ENCODE results near the gene PXT1.
A peak's percentile ranks its signal among the peaks of the same experiment; 100 is the strongest.
"Not testable (repeated sequence)": the region's sequence is repeated elsewhere in the genome, so short reads cannot be mapped to it uniquely, and the experiment has no call there.

The PXT1 gene

GRCh38 chr6:36370638-36371037 lies 72.0 kb downstream of the PXT1 start:
- DNase-seq = no peak

DNA sequence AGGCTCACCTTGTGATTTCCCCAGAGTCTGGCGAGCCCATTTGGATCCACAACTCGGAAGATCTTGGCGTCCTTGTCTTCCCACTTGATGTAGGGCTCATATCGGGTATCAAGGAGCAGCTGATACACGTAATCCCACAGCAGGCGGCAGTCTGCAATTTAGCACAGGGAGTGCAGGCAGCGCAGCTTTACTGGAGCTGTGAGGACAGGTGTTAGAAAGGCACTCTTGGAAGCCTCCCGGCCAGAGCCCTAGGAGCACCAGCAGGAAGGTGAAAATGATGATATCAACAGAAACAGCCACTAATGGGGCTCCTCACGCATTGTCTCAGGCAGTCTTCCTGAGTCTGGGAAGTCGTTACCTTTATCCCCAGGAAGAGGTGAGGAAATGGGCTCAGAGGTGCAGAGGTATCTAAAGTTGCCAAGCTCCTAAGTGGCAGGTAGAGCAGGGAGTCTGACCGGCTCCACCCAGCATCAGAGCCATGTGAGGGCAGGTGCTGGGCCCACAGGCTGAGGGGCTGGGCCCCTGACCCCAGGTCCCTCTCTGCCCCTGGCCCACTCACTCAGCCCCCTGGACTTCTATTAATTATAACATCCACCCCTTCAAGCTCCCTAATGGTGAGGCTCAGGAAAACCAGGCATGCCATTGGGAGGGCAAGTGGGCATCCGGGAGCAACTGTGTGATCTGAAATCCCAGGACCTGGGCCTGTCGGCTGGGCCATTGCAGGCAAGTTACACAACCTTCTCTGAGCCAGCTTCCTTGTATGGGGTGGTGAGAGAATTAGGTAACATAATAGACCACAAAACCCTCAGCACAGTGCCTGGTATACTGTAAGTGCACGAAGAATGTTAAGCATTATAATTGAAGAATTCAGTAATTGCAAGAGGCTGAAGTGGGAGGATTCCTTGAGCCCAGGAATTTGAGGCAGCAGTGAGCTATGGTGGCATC lies 73.5 kb downstream of the PXT1 start:
- no peak for DNase-seq

DNA sequence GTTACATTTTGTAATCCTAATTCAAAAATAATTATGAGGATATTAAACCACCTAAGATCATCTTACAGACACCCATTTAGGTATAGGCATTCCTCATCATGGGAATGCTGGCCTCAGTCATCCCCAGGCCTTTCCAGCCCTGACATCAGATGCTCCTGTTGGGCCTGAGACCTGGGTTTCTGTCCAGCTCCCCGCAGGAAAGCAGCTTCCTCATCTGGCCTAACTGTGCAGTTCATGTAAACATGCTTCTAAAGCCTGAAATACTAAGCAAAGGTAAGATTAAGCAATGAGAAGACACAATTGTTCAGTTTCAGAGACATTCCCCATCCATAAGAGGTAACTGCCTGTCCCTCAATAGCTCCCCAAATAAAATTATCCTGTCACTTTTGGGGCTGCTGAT lies 74.2 kb downstream of the PXT1 start:
- no peak for DNase-seq

DNA sequence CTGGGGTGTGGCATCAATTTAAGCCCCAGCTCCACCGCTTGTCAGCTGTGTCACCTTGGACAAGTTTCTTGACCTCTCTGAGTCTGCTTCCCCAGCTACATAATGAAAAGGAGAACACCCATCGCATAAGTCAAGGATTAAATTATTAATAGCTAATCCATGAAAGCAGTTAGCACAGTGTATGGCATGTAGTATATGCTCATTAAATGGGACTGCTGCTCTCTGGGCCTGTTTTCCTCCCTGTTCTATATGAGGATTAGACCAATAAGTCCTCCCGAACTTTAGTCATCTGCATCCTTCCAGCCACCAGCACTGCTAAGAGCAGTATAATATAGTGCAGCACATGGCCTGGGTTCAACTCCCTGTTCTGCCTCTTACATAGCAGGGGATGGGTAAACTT lies 74.9 kb downstream of the PXT1 start:
- DNase-seq = no peak

GRCh38 chr6:36364669-36365479 lies 77.8 kb downstream of the PXT1 start:
- no peak for DNase-seq

DNA sequence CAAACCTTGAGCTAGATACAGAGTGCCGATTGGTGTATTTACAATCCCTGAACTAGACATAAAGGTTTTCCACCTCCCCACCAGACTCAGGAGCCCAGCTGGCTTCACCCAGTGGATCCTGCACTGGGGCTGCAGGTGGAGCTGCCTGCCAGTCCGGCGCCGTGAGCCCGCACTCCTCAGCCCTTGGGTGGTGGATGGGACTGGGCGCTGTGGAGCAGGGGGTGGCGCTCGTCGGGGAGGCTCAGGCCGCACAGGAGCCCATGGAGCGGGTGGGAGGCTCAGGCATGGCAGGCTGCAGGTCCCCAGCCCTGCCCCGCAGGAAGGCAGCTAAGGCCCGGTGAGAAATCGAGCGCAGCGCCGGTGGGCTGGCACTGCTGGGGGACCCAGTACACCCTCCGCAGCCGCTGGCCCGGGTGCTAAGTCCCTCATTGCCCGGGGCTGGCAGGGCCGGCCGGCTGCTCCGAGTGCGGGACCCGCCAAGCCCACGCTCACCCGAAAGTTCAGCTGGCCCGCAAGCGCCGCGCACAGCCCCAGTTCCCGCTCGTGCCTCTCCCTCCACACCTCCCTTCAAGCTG lies 78.5 kb downstream of the PXT1 start:
- DNase-seq = not testable (repeated sequence)

GRCh38 chr6:36363371-36363752 lies 79.3 kb downstream of the PXT1 start:
- not testable (repeated sequence) for DNase-seq

DNA sequence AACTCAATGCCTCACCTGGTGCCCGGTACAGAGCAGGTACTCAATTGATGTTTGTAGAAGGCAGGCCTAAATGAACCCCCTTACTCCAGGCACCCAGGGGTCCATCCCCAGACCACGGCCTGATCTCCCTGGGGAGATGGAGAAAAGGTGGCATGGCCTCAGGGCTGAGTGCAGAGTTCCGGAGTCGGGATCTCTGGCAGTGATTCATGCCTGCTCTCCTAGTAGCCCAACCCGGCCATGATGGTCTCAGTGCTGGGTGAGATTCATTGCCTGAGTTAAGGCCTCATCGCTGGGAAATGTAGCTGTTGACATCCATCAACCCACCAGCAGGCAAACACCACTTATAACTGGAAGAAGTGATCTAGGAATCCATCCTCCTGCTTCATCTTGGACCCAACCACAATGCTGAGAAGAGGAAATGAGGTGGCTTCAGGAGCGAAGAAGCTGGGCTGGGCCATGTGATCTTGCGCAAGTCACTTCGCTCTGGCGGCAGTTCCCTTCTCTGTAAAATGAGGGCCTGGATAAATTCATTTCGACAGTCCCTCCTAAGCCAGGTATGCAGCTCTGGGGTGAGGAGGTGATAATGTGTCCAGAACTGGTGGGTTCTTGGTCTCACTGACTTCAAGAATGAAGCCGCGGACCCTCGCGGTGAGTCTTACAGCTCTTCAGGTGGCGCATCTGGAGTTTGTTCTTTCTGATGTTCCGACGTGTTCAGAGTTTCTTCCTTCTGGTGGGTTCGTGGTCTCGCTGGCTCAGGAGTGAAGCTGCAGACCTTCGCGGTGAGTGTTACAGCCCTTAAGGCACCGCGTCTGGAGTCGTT lies 79.9 kb downstream of the PXT1 start:
- DNase-seq = no peak

GRCh38 chr6:36361071-36361470 lies 81.6 kb downstream of the PXT1 start:
- no peak for DNase-seq

DNA sequence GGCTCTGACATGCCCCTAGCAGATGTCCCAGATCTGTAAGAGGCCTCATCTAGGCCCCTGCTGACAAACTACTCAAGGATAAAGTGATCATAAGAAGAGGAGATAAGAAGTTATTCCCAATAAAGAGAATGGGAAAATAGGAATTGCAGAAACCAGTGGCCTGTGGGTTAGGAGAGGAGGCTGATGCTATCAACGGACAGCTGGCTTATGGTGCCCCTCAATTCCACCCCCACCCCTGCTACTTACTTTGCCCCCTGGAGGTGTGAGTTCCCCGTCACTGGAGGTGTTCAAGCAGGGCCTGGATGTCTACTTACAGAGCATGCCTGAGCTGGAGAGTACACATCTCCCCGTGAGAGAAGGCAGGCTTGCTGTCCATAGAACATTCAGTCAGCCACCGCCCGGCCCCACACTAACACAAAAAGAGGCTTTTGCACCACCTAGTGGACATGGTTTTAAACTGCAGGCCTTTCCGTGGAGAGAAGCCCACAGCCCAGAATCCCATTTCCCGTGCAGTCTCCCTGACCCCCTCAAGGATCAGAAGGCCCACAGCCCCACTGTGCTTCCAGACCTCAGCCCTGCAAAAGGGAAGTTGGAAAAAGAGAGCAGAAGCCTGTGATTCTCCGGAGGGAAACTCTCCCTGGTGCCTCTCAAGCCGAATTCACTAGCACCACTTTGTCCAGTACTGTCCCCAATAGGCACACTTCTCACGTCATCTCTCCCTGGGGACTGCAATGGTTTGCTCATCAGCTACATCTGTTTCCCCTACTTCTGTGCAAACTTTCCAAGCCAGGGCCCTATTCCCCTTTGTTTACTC lies 82.2 kb downstream of the PXT1 start:
- DNase-seq = peak in 50 of 56 donors; percentile 10 to 86 (median 62)

- DNase-seq = peak in 42 of 56 donors; percentile 7 to 82 (median 42)
Observed at GRCh38 chr6:36358226-36358915, 84.3 kb downstream of the PXT1 start.

DNA sequence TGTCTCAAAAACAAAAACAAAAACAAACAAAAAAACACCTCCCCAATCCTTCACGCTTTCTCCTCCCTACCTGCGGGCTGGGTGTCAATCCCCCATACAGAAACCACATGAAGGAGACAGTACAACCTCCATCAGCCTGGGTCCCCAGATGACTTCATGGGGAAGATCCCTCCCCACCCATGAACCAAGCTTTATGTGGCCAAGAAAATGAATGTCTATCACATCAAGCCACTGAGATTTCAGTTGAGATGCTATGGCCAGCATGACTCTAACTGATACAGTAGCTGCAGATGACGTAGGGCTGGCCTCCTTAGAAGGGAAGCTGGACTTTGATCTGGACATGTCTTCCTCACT lies 84.8 kb downstream of the PXT1 start:
- peak in 2 of 56 donors; percentile 43 for DNase-seq

- no peak for DNase-seq
Observed at GRCh38 chr6:36355819-36356218, 86.8 kb downstream of the PXT1 start.

DNA sequence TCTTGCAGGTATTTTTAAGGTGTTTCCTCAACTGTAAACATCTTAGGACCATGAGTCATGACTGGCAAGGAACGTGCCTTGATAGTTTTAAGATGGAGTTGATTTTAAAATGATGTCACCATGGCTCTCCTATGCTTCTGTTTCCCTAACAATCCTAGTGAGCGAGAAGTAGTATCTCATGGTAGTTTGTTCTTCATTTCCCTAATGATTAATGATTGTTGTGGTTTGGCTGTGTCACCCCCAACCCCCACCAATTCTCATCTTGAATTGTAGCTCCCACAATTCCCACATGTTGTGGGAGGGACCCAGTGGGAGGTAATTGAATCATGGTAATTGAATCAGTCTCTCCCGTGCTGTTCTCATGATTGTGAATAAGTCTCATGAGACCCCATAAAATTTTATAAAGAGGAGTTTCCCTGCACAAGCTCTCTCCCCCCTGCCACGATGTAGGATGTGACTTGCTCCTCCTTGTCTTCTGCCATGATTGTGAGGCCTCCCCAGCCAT lies 89.2 kb downstream of the PXT1 start:
- peak in 1 of 56 donors; percentile 9 for DNase-seq

DNA sequence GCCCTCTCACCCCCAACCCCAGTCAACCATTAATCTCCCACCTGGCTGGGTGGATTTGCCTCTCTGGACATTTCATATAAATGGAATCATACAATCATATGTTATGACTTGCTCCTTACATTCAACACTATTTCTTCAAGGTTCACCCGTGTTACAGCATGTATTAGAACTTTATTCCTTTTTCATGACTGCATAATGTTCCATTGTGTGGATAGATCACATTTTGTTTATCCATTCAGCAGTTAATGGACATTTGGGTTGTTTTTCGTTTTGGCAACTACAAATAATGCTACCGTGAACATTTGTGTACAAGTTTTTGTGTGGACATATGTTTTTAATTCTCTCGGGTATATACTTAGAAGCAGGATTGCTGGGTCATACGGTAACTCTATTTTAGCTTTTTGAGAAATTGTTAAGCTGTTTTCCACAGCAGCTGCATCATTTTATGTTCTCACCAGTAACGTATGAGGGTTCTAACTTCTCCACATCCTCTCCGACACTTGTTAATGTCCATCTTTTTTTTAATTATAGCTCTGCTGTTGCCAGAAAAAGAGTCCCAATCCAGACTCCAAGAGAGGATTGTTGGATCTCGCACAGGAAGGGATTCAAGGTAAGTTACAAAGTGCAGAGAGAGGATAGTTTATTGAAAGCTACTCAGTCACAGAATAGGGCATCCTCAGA lies 90.0 kb downstream of the PXT1 start:
- DNase-seq = no peak

GRCh38 chr6:36350681-36351571 lies 91.7 kb downstream of the PXT1 start:
- no peak for DNase-seq

- no peak for DNase-seq
Observed at GRCh38 chr6:36350082-36350481, 92.6 kb downstream of the PXT1 start.

GRCh38 chr6:36349240-36349639 lies 93.4 kb downstream of the PXT1 start:
- peak in 23 of 56 donors; percentile 4 to 61 (median 33) for DNase-seq
